BLaER1 (cell line): Measurements from ENCODE around the gene PKM.
A peak's percentile ranks its signal among the peaks of the same experiment; 100 is the strongest.

ENCODE experiments used
- H3K27ac ChIP-seq: shearing (Covaris generic); formaldehyde crosslinking; 2 replicates; pipeline ENCODE4 v1.8.1; 2022
- H3K27me3 ChIP-seq: shearing (Covaris generic); formaldehyde crosslinking; 2 replicates; pipeline ENCODE4 v1.8.1; 2022
- H3K36me3 ChIP-seq: shearing (Covaris generic); formaldehyde crosslinking; 2 replicates; pipeline ENCODE4 v1.8.1; 2022
- H3K4me1 ChIP-seq: shearing (Covaris generic); formaldehyde crosslinking; 2 replicates; pipeline ENCODE4 v1.8.1; 2022
- H3K4me2 ChIP-seq: shearing (Covaris generic); formaldehyde crosslinking; 2 replicates; pipeline ENCODE4 v1.8.1; 2022
- H3K4me3 ChIP-seq: shearing (Covaris generic); formaldehyde crosslinking; 2 replicates; pipeline ENCODE4 v1.8.1; 2022
- H3K9ac ChIP-seq: shearing (Covaris generic); formaldehyde crosslinking; 2 replicates; pipeline ENCODE4 v1.8.1; 2022
- H3K9me3 ChIP-seq: shearing (Covaris generic); formaldehyde crosslinking; 2 replicates; pipeline ENCODE4 v1.8.1; 2022
- H4K20me1 ChIP-seq: shearing (Covaris generic); formaldehyde crosslinking; 2 replicates; pipeline ENCODE4 v1.8.1; 2022
- Cebpa-rat ChIP-seq: shearing (Covaris generic); IDR thresholded peaks from 2 replicates; pipeline ENCODE4 v1.8.1; 2022

Gene PKM

DNA sequence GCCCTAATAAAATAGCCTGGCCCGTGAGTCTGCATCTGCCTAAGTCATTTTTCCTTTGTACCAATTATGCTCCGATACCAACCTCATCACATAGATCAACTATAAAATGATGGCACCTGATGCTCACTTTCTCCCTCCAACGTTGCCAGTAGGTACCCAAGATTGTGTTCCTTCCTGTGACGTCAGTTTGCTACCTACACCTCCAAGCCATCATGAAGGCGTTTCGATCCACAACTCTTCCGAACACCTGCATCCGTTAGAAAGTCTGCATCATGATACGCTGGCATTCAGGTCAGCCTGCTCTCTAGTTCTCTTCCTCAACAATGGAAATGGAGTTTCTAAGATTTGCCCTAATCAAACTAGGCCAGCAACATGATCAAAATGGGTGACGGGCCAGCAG, 7.7 kb downstream of the PKM start:
- Histone ChIP-seq H3K9me3 (no peaks in the 10 kb centered on the region), H3K4me1 (peaks cover 59% of the 10 kb centered on the region), H3K9ac (no peak overlapping the region), H3K36me3 (peaks cover 78% of the 10 kb centered on the region), H3K27me3 (no peaks in the 10 kb centered on the region), H4K20me1 (peaks cover 100% of the 10 kb centered on the region), H3K4me3 (no peak overlapping the region), H3K4me2 (peak overlapping the region; percentile 29; the same call in 1 of the 2 replicates), H3K27ac (no peak overlapping the region)
- TF ChIP-seq Cebpa-rat = no peak

DNA sequence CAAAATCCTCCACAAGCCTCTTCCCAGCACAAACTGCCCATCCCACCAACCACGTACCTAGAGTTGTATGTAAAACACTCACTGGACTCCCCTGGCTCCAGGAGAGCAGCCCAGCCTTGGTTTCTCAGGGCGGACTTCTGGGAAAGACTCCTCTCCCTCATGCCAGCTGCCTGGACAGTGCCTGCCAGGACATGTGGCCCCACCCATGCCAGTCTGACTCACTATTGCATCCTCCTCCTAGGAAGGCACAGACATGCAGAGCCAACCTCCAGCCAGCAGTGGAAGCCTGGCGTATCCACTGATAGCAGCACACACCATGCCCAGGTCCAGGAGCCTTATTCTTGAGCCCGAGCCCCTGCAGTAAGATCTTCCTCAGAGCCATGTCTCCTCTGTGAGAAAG, 8.6 kb downstream of the PKM start:
- Histone ChIP-seq H3K36me3 (peaks cover 87% of the 10 kb centered on the region), H3K4me1 (peaks cover 50% of the 10 kb centered on the region), H4K20me1 (peaks cover 100% of the 10 kb centered on the region), H3K9me3 (no peaks in the 10 kb centered on the region), H3K27me3 (no peaks in the 10 kb centered on the region), H3K27ac (no peak overlapping the region), H3K4me3 (no peak overlapping the region), H3K4me2 (peak overlapping the region; percentile 13; the same call in 1 of the 2 replicates), H3K9ac (no peak overlapping the region)
- TF ChIP-seq Cebpa-rat = no peak

DNA sequence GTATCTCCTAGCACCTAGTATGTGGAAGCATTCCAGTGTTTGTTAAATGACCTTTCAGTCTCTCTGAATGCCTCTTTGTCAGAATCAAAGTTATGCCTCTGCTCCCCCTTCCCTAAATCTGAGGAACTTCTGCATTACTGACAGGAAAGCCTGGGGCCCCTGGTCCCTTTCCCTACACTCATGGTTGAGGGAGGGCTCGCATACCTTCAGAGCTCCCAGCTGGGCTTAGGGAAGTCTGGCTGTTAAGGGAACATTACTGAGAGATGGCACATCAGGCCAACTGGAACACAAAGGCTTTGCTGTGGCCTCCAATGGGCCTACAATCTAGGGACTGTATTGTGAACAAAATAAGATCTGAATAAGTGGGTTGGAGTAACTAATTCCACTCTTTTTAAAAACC, 10.3 kb downstream of the PKM start:
- peaks cover 99% of the 10 kb centered on the region for H3K36me3 ChIP-seq
- no peaks in the 10 kb centered on the region for H3K9me3 ChIP-seq
- peaks cover 100% of the 10 kb centered on the region for H4K20me1 ChIP-seq
- H3K4me3 ChIP-seq = no peak overlapping the region
- no peak overlapping the region for H3K4me2 ChIP-seq
- H3K27me3 ChIP-seq = no peaks in the 10 kb centered on the region
- no peak for TF ChIP-seq Cebpa-rat
- H3K9ac ChIP-seq = no peak overlapping the region
- H3K4me1 ChIP-seq = peaks cover 33% of the 10 kb centered on the region
- no peak overlapping the region for H3K27ac ChIP-seq

GRCh38 chr15:72217216-72217615, 13.8 kb downstream of the PKM start:
- H3K4me2 ChIP-seq = no peak overlapping the region

DNA sequence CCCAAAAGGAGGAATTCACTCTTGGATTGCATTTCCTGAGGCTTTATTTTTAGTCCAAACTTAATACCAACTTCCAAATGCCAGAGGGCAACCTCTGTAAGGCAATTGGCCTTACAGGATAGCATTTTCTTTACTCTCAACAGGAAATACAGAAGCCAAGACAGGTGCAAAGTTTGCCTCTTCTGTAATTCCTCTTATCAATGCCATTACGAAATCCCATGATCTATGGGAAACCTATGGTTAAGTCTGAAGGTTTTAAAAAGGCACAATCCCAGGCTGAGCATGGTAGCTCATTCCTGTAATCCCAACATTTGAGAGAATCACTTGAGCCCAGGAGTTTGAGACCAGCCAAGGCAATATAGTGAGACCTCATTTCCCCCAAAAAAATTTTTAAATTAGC, 14.9 kb downstream of the PKM start:
- peaks cover 100% of the 10 kb centered on the region for H4K20me1 ChIP-seq
- TF ChIP-seq Cebpa-rat = no peak

More at GRCh38 chr15:72217216-72217615, 13.8 kb downstream of the PKM start:
- Histone ChIP-seq H3K27me3 (no peaks in the 10 kb centered on the region), H3K4me1 (peaks cover 3% of the 10 kb centered on the region), H3K36me3 (peaks cover 99% of the 10 kb centered on the region), H4K20me1 (peaks cover 100% of the 10 kb centered on the region), H3K9ac (no peak overlapping the region), H3K27ac (no peak overlapping the region), H3K4me3 (no peak overlapping the region), H3K9me3 (no peaks in the 10 kb centered on the region)
- TF ChIP-seq Cebpa-rat = no peak

GRCh38 chr15:72207558-72208085, 23.4 kb downstream of the PKM start:
- H3K4me3 ChIP-seq = no peak overlapping the region
- H3K9me3 ChIP-seq = no peaks in the 10 kb centered on the region
- no peak overlapping the region for H3K27ac ChIP-seq
- no peaks in the 10 kb centered on the region; the same call in 1 of the 2 replicates for H3K27me3 ChIP-seq
- no peak for TF ChIP-seq Cebpa-rat
- peaks cover 99% of the 10 kb centered on the region for H4K20me1 ChIP-seq
- no peak overlapping the region for H3K4me2 ChIP-seq
- H3K9ac ChIP-seq = no peak overlapping the region
- peaks cover 31% of the 10 kb centered on the region for H3K4me1 ChIP-seq
- peaks cover 100% of the 10 kb centered on the region for H3K36me3 ChIP-seq

More for the DNA sequence above, 14.9 kb downstream of the PKM start:
- no peak overlapping the region for H3K9ac ChIP-seq
- H3K9me3 ChIP-seq = no peaks in the 10 kb centered on the region
- H3K4me3 ChIP-seq = no peak overlapping the region
- no peak overlapping the region for H3K4me2 ChIP-seq
- H3K4me1 ChIP-seq = no peaks in the 10 kb centered on the region
- no peak overlapping the region for H3K27ac ChIP-seq
- peaks cover 100% of the 10 kb centered on the region for H3K36me3 ChIP-seq
- H3K27me3 ChIP-seq = no peaks in the 10 kb centered on the region

DNA sequence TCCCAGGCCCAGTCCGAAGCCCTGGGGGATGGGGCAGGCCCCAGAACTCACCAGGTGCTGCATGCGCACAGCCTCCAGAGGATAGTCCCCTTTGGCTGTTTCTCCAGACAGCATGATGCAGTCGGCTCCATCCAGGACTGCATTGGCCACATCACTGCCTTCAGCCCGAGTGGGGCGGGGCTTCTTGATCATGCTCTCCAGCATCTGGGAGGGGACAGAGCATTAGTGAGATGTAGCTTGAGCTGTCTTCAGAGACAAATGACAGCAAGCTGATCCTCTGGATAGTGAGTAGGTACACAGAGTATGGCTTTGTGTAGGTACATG, 24.4 kb downstream of the PKM start:
- Histone ChIP-seq H3K4me3 (no peak overlapping the region), H3K9ac (no peak overlapping the region), H3K27ac (no peak overlapping the region), H4K20me1 (peaks cover 99% of the 10 kb centered on the region), H3K9me3 (no peaks in the 10 kb centered on the region), H3K4me1 (peaks cover 41% of the 10 kb centered on the region), H3K4me2 (no peak overlapping the region), H3K27me3 (no peaks in the 10 kb centered on the region; the same call in 1 of the 2 replicates), H3K36me3 (peaks cover 100% of the 10 kb centered on the region)
- TF ChIP-seq Cebpa-rat = no peak

- no peak overlapping the region for H3K4me2 ChIP-seq
- no peaks in the 10 kb centered on the region; the same call in 1 of the 2 replicates for H3K27me3 ChIP-seq
- no peak overlapping the region for H3K4me3 ChIP-seq
- peaks cover 100% of the 10 kb centered on the region for H3K36me3 ChIP-seq
- H4K20me1 ChIP-seq = peaks cover 99% of the 10 kb centered on the region
- H3K9me3 ChIP-seq = no peaks in the 10 kb centered on the region
- H3K9ac ChIP-seq = no peak overlapping the region
- H3K27ac ChIP-seq = no peak overlapping the region
- no peak for TF ChIP-seq Cebpa-rat
- H3K4me1 ChIP-seq = peaks cover 47% of the 10 kb centered on the region
Measured at GRCh38 chr15:72205896-72206676, 24.9 kb downstream of the PKM start.

GRCh38 chr15:72205273-72205672, 25.7 kb downstream of the PKM start:
- Histone ChIP-seq H4K20me1 (peaks cover 99% of the 10 kb centered on the region), H3K4me2 (no peak overlapping the region; the same call in 1 of the 2 replicates), H3K27ac (no peak overlapping the region), H3K9me3 (no peaks in the 10 kb centered on the region), H3K9ac (no peak overlapping the region), H3K36me3 (peaks cover 100% of the 10 kb centered on the region), H3K4me3 (no peak overlapping the region), H3K27me3 (no peaks in the 10 kb centered on the region; the same call in 1 of the 2 replicates), H3K4me1 (peaks cover 50% of the 10 kb centered on the region)
- no peak for TF ChIP-seq Cebpa-rat

GRCh38 chr15:72203507-72203837, 27.5 kb downstream of the PKM start:
- H3K4me3 ChIP-seq = no peak overlapping the region
- H3K4me1 ChIP-seq = peaks cover 50% of the 10 kb centered on the region
- peaks cover 100% of the 10 kb centered on the region for H3K36me3 ChIP-seq
- no peak for TF ChIP-seq Cebpa-rat
- H3K27ac ChIP-seq = peak overlapping the region; percentile 18; the same call in 1 of the 2 replicates
- peak overlapping the region; percentile 3; the same call in 1 of the 2 replicates for H3K4me2 ChIP-seq
- H4K20me1 ChIP-seq = peaks cover 100% of the 10 kb centered on the region
- no peaks in the 10 kb centered on the region for H3K9me3 ChIP-seq
- H3K9ac ChIP-seq = no peak overlapping the region; the same call in 1 of the 2 replicates
- peaks cover 8% of the 10 kb centered on the region for H3K27me3 ChIP-seq
